Peyer's patch (tissue), 4 donors: ENCODE results near the gene DPP4. TPM values are rescaled to one million over a fixed set of nuclear protein-coding genes. Genes with fewer than 3 reads are reported as not detected.
A peak's percentile ranks its signal among the peaks of the same experiment; 100 is the strongest.

ENCODE experiments used
- DNase-seq, 3 donors: peaks; one replicate each; pipeline ENCODE4 v3.0.0-alpha.2; 2017 to 2019
- H3K27ac ChIP-seq, 4 donors: fragments of 200-600 bp; sonication (generic); one replicate each; pipeline ENCODE4 v1.5.1; 2016 to 2019
- H3K27me3 ChIP-seq, 2 donors: fragments of 200-600 bp; sonication (generic); one replicate each; pipeline ENCODE4 v1.5.1; 2019
- H3K36me3 ChIP-seq, 3 donors: fragments of 200-600 bp; sonication (generic); one replicate each; pipeline ENCODE4 v1.5.1; 2016 to 2019
- H3K4me1 ChIP-seq, 4 donors: fragments of 200-600 bp; sonication (generic); one replicate each; pipeline ENCODE4 v1.5.1; 2016 to 2019
- H3K4me3 ChIP-seq, 4 donors: fragments of 200-600 bp; sonication (generic); 1 replicate in 3 of 4; 2 replicates in 1 of 4; pipeline ENCODE4 v1.5.1; 2016 to 2019; ENCODE audit warnings: mild to moderate bottlenecking in 1 of 4
- H3K9me3 ChIP-seq, 4 donors: fragments of 200-600 bp; sonication (generic); one replicate each; pipeline ENCODE4 v1.5.1; 2016 to 2019; ENCODE audit warnings: mild to moderate bottlenecking in 1 of 4
- POLR2A ChIP-seq, 2 donors: fragments of 450-650 bp; IDR thresholded peaks; one replicate each; pipeline ENCODE4 v1.5.1; 2017; ENCODE audit warnings: antibody characterized with exemption in 2 of 2, mild to moderate bottlenecking in 2 of 2, moderate library complexity in 2 of 2
- total RNA-seq, 4 donors: library from RNA; depleted of rRNA; stranded (reverse); fragments of >200 nt; gene quantifications; one replicate each; pipeline ENCODE4 v1.1.0, GENCODE V29; 2016
- TF ChIP-seq, protein P1 (sequence below), 6 experiments: fragments of 450-650 bp in 4 of 6; fragments of 200-600 bp in 2 of 6; sonication (generic) in 1 of 6; IDR thresholded peaks; one replicate each; pipeline ENCODE4 v1.5.1; 2017 to 2019; ENCODE audit warnings: antibody characterized with exemption in 6 of 6, mild to moderate bottlenecking in 3 of 6, moderate library complexity in 1 of 6

DPP4 gene
- total RNA-seq, 4 donors from 2014 or later: 17.3 to 447 (median 178) TPM

DNA sequence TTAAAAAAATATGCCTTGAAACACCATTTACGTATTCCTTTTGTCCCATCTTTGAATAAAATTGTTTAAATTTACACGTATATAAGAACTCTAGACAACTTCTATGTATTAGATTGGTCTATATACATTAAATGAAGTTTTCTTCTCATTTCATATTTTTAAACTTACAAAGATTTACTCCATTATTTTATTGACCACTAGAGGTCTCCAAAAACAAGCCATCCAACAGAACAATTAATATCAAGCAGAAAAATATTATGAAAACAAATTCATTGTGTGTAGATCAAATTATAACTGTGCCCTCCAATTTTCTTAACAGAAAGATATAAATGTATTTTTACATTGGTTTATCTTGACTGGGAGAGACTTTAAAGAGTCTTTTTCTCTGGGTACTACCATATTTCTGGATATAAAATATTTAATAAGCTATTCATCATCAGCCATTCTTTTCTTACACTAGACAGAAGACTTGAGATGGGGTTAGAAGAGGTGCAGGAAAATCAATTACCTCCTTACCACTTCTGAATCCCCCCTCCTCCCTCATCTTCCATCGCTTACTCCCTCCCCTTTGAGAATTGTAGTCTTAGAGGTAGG, 66.5 kb downstream of the DPP4 start:
- H3K4me3 ChIP-seq: no peak overlapping the region
- H3K9me3 ChIP-seq: no peaks in the 10 kb centered on the region
- H3K27me3 ChIP-seq: no peaks in the 10 kb centered on the region
- H3K4me1 ChIP-seq: peaks cover 0 to 3% (median 0%) of the 10 kb centered on the region in 4 donors
- peaks cover 0 to 13% (median 0%) of the 10 kb centered on the region in 3 donors for H3K36me3 ChIP-seq
- DNase-seq: no peak
- H3K27ac ChIP-seq: no peak overlapping the region
- TF ChIP-seq POLR2A (IDR thresholded peaks at IDR 0.05): no peak
- TF ChIP-seq, protein P1, sequence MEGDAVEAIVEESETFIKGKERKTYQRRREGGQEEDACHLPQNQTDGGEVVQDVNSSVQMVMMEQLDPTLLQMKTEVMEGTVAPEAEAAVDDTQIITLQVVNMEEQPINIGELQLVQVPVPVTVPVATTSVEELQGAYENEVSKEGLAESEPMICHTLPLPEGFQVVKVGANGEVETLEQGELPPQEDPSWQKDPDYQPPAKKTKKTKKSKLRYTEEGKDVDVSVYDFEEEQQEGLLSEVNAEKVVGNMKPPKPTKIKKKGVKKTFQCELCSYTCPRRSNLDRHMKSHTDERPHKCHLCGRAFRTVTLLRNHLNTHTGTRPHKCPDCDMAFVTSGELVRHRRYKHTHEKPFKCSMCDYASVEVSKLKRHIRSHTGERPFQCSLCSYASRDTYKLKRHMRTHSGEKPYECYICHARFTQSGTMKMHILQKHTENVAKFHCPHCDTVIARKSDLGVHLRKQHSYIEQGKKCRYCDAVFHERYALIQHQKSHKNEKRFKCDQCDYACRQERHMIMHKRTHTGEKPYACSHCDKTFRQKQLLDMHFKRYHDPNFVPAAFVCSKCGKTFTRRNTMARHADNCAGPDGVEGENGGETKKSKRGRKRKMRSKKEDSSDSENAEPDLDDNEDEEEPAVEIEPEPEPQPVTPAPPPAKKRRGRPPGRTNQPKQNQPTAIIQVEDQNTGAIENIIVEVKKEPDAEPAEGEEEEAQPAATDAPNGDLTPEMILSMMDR (IDR thresholded peaks at IDR 0.05): peak in 5 of 6 experiments; percentile 39 to 79 (median 65)

DNA sequence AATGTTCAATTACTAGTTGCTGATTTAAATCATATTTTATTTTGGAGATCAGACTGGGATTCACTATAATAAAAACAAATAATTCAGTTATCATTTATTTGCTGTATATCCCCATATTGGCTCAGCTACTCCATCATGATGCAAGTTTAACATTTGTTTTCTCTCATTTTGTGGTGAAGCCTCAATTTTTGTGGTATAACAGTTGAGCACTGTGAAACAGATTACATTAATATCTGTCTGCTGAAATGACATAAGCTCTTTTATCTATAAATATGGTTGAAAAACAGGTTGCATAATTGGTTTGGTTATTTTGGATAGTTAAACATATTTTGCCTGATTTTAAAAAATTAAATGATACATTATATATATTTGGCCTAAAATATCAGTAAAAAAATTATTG, 67.7 kb downstream of the DPP4 start:
- TF ChIP-seq POLR2A (IDR thresholded peaks at IDR 0.05): no peak
- TF ChIP-seq, protein P1 (IDR thresholded peaks at IDR 0.05): no peak
- H3K27ac ChIP-seq: no peak overlapping the region
- no peak overlapping the region for H3K4me3 ChIP-seq
- no peak for DNase-seq
- no peaks in the 10 kb centered on the region for H3K27me3 ChIP-seq
- H3K36me3 ChIP-seq: peaks cover 0 to 13% (median 0%) of the 10 kb centered on the region in 3 donors
- no peaks in the 10 kb centered on the region for H3K4me1 ChIP-seq
- no peaks in the 10 kb centered on the region for H3K9me3 ChIP-seq

DNA sequence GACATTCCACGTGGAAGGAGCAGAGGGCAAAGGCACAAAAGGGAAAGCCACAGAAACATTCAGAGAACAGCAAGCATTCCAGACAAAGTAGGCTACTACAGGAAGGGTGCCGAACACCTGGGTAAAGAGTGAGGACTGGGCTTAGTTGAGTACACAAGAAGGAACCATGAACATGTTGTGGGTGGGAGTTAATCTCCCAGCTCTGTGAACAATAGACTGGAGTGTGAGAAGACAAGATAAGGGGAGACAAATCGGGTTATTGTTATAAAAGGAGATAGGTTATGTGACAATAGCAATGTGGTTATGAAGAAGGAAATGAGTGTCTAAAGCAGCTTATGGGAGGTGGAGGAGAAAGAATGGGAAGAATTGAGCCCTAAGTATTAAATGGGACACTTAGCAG, 70.0 kb downstream of the DPP4 start:
- no peak for DNase-seq
- TF ChIP-seq, protein P1 (IDR thresholded peaks at IDR 0.05): no peak
- TF ChIP-seq POLR2A (IDR thresholded peaks at IDR 0.05): no peak
- no peak overlapping the region for H3K27ac ChIP-seq
- no peaks in the 10 kb centered on the region for H3K9me3 ChIP-seq
- no peaks in the 10 kb centered on the region for H3K27me3 ChIP-seq
- no peak overlapping the region for H3K4me3 ChIP-seq
- no peaks in the 10 kb centered on the region for H3K4me1 ChIP-seq
- H3K36me3 ChIP-seq: peaks cover 0 to 17% (median 0%) of the 10 kb centered on the region in 3 donors

DNA sequence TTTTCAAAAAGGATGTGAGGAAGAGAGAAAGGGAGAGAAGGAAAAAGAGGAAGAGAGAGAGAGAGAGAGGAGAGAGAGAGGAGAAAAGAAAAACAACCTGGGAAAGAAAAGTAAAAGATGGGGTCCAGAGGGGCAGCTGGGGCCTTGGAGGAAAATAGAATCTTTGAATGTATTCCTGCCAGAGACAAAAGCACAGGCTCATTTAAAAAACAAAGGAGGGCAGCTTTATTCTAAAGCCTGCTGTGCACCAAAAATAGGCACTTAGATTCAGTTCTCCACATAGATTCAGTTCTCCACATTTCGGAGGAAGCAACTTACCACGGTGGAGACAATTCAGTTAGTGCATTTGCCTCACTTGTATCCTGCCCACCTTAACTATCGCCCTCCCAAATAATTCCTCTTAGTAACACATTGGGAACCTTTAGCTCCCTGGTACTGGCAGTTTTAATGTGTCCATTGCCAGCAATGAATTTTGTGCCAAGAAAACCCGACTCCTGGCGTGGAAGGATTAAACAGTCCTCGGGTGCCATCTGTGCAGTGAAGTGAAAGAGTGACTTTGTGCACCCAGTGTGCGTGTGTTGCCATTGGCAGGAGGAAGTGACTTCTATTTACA, 71.3 kb downstream of the DPP4 start:
- no peak overlapping the region for H3K27ac ChIP-seq
- TF ChIP-seq, protein P1 (IDR thresholded peaks at IDR 0.05): no peak
- TF ChIP-seq POLR2A (IDR thresholded peaks at IDR 0.05): no peak
- H3K36me3 ChIP-seq: peaks cover 0 to 14% (median 0%) of the 10 kb centered on the region in 3 donors
- no peak overlapping the region for H3K4me3 ChIP-seq
- DNase-seq: no peak
- no peaks in the 10 kb centered on the region for H3K4me1 ChIP-seq
- no peaks in the 10 kb centered on the region for H3K9me3 ChIP-seq
- H3K27me3 ChIP-seq: no peaks in the 10 kb centered on the region

DNA sequence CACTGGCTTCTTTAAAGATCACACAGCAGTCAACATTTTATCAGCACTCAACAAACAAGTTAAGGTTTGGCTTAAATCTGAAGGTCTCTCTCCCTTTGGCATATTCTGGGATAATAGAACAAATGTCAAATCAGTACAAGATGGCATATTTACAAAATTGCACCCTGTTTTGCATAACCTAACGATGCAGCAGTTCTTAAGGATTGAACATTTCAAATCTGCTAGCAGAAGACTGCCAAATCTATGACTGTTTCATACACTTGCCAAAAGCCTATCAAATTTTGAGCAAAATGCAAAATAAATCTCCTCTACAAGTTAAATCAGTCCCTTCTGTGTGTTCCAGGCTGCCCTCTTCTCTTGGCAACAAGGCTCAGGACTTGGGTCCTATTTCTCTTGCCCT, 73.6 kb downstream of the DPP4 start:
- Histone ChIP-seq H3K4me1 (no peaks in the 10 kb centered on the region), H3K27me3 (no peaks in the 10 kb centered on the region), H3K36me3 (peaks cover 0 to 14% (median 0%) of the 10 kb centered on the region in 3 donors), H3K27ac (no peak overlapping the region), H3K4me3 (no peak overlapping the region), H3K9me3 (no peaks in the 10 kb centered on the region)
- no peak for DNase-seq
- TF ChIP-seq, protein P1 (IDR thresholded peaks at IDR 0.05): no peak
- TF ChIP-seq POLR2A (IDR thresholded peaks at IDR 0.05): no peak
